Measurements from ENCODE around the gene ICA1.
A peak's percentile ranks its signal among the peaks of the same experiment; 100 is the strongest.

Gene ICA1

DNA sequence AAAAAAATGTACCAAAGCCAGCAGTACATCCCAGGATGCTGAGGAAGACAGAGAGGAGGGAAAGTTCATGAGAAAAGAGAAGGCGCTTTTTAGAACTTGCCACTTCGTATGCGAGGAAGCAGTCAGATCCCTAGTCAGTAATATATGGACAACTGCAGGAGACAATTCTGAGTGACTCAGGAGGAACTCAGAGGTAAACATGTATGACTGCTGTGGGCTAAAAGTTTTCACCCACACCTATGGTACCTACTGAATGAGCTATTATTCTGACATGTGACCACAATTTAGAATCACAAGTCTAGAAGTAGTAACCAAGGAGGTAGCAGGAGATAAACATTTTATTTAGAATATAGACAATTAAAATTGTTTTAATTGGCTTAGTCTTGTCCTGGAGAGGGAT is 126.5 kb downstream of the ICA1 start:
- no peak for DNase-seq (ENCODE audit: low read depth in 3 of 3, low spot score in 1 of 3)

DNA sequence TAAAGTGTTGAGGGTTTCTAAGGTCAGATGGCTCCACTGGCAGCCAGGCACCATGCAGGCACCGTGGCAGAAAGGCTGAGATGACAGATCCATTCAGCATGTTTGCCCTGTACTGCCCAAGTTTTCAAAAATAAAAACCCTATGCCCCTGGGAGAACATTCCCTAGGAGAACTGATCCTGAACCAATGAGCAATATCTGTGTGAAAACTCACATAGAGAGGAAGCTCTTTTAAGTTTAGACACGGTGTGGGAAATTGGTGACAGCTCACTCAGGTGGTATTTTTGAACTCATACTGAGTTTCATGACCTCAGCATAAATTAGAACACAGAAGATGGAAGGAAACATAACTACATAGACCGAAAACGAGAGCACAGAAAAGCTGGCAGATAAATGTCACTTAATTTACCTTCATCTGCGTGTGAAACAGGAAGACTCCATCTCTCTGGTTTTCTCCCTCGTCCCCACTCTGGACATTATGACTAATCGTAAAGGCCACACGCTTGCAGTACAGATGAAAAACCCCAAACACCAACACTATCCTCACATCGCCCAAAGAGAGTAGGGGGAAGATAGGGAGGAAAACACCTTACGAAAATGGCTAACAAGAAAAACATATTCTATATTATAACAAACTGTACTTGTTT is 127.8 kb downstream of the ICA1 start:
- no peak for DNase-seq (ENCODE audit: low read depth in 3 of 3, low spot score in 1 of 3)

DNA sequence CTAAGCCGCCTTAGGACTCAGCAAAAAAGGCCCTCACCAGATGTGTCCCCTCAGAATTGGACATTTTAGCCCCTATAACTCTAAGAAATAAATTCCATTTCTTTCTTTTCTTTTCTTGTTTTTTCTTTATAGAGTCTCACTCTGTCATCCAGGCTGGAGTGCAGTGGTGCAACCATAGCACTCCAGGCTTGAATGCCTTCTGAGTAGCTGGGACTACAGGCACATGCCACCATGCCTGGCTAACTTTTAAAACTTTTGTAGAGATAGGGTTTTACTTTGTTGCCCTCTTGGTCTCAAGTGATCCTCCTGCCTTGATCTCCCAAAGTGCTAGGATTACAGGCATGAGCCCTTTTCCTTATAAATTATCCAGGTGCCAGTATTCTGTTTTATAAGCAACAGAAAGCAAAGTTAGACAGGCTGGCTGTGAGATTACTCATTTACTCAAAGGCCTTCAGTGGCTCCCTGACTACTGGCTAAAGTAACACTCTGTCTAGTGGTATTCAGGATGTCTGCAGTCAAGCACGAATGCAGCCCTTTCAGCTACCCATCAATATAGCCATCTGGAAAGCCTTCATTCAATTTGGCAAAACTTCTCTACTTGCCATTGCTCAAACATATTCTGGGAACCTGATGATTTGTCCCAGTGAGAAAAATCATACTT is 128.6 kb downstream of the ICA1 start:
- no peak for DNase-seq (ENCODE audit: low read depth in 3 of 3, low spot score in 1 of 3)

DNA sequence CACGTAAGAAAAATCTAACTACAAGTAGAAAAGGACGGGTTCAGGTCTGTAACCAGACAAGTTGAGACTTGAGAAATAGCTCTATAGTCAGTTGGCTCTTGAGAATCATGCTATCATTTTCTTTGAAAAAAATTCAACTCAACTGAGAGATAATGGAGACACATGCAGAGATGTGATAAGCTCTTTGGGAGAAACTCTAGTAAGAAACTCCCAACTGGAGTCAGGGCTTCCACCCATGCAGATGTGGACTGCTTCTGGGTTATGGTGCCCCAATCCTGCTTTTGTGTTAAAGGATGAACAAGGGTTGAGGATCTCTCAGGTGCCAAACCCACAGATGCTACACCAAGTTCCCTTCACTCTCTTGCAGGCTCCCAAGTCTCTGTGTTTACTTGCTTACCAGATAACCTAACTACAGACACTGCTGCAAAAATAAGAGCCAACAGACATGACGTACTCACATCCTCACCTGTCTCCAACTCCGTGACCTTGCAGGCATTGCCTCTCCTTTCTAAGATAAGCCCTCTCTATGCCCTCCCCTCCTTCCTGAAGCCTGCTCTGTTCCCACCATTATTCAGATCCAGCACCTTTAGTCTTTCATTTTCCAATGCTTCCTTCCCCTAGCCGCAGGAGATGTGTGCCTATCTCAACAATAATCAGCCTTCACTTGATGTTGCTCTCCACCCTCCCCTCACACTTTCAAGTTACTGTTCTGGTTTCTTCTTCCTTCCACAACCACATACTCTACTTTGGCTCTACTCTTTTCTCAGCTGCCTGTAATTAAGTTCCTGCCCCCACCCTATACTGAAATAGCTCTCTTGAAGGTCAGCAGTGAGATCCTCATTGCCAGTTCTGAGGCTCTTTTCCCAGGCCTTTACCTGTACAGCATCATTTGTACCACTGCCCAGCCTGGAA is 130.0 kb downstream of the ICA1 start:
- DNase-seq (ENCODE audit: low read depth in 3 of 3, low spot score in 1 of 3) = peak in 1 of 3 donors; percentile 9

DNA sequence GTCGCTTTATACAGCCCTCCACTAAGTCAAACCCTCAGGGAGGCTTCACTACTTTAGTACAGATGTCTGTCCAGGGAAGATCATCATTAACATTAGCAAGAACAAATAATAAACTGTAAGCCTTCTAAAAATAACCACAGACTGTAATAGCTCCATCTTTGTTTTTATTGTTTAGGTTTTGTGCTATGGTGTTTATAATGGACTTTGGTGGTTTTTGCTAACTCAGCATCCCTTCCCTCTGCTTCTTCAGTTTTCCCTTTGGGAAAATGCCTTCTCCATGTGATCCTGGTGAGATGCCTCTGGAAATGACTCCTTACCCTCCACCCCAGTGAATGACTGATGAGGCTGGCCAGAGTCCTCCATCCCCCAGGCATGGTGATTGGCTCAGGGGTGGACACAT is 131.3 kb downstream of the ICA1 start:
- DNase-seq (ENCODE audit: low read depth in 3 of 3, low spot score in 1 of 3) = no peak

DNA sequence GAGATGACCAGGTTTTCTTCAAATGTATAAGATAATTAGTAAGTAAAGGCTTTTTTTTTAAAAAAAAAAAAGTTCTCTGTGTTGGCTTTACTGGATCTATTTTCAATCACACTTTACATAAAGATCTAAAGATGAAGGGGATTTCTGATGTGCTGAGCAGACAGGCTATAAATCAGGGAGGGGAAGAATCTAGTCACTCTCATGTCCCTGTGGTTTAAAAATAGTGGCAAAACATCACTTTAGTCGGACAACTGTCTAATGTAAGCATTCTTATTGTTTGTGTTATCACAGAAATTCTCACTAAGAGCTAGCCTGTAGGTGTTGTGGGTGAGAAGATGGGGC is 132.7 kb downstream of the ICA1 start:
- no peak for DNase-seq (ENCODE audit: low read depth in 3 of 3, low spot score in 1 of 3)

DNA sequence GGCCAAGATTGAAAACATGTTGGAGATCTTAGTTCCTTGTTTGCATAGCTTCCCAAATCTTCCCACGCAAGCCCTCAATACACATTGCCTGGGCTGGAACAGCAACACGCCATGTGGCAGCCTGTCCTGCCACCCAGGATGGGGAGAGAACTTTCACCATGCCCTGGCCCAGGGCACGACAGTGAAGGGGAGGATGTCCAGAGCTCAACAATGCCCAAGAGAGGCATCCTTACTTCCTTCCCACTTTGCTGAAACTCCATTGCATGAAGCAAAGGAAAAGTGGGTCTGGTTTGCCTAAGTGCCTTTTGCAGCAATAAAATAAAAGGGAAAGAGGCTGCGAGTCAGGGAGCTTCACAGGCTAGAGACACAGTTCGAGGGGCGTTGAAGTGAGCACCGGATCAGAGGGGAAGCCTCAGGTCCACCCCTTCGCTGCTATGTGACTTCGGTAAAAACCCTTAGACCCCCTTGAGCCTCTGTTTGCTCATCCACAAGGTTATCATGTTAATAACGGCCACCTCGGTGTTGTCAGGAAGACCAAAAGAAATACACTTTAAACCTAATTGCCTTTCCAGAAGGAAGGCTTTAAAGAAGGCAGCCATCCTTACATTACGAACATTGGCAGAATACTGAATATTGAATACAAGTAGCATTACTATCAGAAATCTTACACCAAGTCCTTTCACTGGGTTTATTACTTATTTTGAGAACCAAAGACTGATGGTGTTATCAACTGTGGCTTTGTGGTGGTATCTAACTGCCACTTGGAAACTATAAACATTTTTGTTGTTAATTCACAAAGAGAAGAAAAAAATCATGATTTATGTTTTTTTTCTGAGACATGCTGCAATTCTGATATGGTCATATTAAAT is 133.3 kb downstream of the ICA1 start:
- no peak for DNase-seq (ENCODE audit: low read depth in 3 of 3, low spot score in 1 of 3)

DNA sequence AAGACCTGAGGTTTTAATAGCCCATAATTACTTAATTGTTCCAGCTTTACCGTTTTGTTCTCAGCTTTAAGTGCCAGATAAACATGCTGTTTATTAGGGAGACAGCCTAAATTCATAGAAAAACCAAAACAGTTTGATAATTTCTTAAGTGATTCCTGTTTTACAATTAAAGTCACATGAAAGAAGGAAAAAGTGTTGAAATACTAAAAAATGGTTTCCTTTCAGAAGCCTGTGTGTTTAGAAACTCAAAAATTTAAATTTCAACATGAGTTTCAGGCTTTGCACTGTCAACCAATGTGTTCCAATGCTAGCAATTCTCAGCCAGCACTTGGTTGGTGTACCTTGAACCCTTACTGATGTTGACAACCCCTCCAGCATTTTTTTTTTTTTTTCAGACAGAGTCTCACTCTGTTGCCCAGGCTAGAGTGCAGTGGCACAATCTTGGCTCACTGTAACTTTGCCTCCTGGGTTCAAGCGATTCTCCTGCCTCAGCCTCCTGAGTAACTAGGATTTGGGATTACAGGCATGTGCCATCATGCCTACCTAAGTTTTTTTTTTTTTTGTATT is 135.3 kb downstream of the ICA1 start:
- no peak for DNase-seq (ENCODE audit: low read depth in 3 of 3, low spot score in 1 of 3)

DNA sequence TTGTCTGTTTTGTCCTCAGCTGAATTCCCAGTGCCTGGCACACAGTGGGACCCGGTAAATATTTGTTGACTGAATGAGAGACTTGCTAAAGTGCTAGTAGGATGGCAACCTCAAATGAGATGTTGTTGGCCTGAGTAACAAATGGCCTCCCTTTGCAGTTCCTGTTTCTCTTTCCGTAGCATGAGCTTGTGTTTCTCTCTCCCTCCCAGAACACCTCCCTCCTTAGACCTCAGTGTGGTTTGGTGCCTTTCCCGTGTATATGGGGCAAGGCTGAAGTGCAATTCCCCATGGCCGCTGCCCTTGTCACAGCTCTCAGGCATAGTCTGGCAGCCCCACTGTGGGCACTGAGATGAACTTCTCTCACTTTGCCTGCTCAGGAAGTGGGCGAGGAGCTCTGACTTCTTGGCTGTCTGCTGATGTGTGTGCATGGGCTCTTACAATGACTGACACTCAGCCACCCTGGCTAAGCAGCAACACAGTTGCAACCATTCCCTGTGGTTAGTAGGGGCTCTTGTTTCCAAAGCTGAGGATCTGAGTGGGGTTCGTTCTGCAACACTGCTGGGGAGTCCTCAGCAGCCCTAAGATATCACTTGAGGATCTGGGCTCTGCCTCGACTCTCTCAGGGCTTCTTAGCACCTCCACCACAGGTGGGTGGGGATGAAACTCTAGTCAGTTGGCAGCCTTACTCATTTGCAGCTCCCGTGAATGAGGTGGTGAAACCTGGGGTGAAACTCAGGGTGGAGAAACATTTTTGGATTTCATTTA is 136.1 kb downstream of the ICA1 start:
- DNase-seq (ENCODE audit: low read depth in 3 of 3, low spot score in 1 of 3) = peak; percentile 40 to 52 (median 50)

DNA sequence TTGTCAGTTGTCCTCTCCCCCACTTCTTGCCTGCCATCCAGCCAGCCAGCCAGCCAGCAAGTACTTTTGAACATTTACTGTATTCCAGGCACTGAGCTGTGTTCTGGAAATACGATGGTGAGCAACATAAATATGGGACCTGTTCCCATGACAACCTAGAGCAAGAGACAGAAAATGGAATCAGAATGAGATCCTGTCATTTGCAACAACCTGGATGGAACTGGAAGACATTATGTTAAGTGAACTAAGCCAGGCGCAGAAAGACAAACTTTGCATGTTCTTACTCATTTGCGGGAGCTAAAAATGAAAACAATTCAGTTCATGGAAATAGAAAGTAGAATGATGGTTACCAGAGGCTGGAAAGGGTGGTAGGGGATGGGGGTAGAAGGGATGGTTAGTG is 140.7 kb downstream of the ICA1 start:
- no peak for DNase-seq (ENCODE audit: low read depth in 3 of 3, low spot score in 1 of 3)

DNA sequence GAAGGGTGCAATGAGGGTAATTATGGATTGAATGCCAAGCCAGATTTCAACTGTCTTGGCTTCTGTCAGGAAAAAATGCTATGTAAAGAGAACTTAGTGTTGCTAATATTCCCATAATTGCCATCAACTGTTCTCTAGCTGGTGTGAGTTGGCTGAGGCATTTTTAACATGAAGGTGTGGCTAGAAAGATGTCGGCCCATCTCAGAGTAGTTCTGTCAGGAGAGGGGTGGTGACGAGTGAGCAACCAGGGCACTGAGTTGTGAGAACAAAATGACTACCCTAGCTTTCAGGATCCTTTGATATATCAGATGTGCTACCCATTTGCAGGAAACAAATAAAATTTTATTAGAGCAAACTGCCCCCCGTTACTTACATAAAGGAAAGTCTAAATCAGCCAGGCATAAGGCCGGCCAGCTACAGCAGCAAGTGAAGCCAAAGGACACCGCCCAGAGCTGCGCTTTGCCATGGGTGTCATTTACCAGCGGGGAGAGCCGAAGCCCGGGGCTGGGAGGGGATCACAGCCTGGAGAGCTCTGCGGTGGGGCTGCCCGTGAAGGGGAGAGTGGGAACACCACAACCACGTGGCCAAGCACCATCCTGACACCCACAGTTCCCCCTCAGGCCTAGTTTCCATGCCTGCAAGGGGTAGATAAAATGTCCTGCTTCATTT is 141.4 kb downstream of the ICA1 start:
- DNase-seq (ENCODE audit: low read depth in 3 of 3, low spot score in 1 of 3) = no peak

DNA sequence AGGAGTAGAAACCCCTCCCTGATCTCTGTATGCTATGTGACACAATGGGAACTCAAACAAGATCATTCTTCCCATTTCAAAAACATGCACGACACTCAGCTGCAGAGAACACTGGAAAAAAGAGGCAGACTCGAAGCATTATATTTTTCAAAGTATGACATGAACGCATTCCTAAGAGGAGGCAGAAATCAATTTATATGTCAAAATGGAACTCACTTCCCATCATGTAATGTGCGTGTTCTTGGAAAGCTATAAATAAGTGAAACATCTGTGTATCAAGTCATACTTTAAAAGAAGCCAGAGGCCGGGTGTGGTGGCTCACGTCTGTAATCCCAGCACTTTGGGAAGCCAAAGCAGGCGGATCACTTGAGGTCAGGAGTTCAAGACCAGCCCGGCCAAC is 142.7 kb downstream of the ICA1 start:
- DNase-seq (ENCODE audit: low read depth in 3 of 3, low spot score in 1 of 3) = no peak

DNA sequence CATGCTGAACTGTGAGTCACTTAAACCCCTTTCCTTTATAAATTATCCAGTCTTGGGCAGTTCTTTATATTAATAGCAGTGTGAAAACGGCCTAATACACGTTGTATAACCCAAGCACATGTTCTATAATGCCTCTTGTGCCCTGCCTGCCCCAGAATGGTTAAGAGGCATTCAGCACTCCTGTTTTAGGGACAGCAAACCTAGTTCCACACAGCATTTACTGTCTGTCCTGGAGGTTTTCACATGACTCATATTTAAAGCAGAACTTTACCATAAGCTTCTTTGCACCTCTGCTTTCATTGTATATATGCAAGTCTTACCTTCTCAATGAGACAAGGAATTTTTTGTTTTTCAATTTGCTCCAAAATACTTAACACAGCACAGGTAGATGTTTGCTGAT is 144.8 kb downstream of the ICA1 start:
- no peak for DNase-seq (ENCODE audit: low read depth in 3 of 3, low spot score in 1 of 3)

DNA sequence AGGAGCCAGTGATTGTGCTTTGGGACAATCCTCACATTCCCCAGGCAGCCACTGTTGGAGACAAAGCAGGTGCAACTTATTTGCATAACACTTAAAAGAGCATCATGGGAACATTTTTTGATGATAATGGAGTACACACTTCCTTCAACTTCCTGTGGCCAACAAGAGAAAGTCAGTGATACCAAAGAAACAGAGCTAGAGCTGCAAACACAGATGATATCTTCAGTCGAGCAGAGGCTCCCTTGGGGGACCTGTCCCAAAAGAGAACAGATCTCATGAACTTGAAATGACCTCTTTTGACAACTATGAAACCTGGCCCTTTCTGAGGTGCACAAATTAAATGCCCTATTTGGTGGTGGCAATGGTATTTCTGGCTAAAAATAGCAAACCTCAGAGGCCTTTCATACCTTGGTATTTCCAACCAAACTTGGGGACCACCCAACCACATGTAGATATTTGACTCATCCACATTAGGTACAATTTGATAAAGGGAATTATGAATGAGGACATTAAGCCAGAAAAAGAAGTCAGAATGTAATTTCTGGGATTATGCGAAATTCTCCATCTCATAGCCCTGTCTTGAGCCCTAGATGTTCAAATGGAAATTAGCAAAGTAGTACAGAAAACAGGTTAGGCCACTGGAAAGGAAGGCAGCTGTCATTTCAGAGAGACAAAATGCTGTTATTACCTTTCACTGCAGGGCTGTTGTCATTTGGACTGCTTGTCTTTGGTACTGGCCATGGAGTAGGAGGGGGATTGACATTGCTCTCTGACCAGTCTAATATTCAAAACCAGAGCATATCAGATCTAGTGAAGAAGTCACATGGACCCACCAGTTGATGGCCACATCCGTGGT is 146.2 kb downstream of the ICA1 start:
- no peak for DNase-seq (ENCODE audit: low read depth in 3 of 3, low spot score in 1 of 3)

DNA sequence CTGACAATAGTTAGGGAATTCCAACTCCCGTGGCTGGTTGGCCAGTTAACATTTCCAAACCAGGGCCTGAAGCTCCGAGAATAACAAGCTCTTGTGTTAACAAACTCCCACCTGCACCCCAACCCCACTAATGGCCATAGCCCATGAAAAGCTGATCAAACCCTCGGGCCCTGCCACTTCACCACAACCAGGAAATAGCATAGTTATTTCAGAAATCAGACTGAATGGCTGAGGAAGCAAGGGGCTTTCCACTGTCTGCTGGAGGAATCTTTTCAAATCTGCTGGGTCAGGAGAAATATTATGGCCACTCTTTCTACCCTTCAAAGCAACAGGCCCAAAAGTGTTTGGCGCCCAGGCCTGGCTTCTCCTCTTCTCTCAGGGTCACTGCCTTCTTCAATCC is 147.8 kb downstream of the ICA1 start:
- DNase-seq (ENCODE audit: low read depth in 3 of 3, low spot score in 1 of 3) = no peak

DNA sequence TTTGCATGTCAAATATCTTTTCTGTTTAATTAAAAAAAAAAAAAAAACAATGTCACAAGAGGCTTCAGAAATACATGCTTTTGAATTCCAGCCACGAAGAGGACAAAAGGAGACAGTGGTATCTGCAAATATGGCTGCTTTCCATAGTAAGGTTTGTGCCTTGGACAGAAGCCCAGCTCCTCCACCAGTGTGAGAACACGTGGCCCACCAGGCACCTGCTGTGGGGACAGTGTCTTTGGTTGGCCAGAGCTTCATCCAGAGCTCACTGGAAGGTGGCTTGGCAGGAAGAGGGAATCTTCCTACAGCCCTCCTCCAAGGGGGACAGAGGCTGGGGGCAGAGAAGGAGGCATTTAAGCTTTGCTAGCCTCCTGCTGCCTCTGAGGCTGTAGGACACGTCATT is 148.8 kb downstream of the ICA1 start:
- DNase-seq (ENCODE audit: low read depth in 3 of 3, low spot score in 1 of 3) = no peak

DNA sequence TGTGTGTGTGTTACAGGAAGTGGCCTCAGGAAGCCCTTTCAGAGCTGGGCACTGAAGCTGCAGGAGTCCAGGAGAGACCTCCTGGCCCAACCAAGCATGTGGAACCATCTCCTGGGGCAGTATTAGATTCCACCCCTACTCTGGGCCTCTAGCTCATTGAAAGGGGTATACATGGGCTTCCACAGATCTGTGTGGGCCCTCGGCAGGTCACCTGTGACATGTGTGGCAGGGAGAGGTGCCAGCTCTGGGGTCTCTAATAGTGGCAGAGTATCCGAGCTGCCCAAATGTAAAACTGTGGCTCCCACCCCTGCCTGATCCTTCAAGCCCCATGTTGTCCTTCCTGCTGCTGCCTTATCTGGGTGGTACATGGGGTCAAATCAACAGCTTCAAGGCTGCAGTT is 149.3 kb downstream of the ICA1 start:
- DNase-seq (ENCODE audit: low read depth in 3 of 3, low spot score in 1 of 3) = no peak

DNA sequence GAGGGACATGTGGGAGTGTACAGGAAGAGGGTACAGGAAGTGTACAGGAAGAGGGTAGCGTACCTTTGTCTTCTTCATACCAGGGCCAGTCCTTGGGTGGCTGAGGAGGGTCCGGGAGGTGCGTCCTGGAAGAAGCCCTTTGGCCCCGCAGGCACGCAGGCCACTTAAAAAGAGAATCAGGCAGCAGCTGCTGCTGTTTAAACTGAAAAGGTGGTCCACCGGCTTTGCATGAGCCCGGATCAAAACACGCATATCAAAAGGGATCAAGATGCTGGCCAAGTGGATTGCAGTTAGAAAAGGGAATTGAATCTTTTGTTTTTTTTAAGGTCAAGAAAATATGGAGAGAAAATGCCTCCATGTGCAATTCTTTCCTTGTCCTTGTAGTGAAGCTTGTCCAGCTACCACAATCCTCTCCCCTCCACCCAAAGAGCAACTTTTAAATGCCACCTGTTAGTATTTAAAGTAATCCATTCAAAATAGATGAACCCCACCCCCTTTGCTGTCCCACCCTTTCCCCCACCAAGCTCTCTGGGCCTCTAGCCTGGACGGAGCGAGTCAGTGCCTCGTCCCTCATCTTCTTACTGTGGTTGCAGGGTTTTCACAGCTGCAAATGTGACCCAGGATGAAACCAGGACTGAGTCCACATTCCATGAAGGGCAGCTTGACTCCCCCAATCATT is 150.5 kb downstream of the ICA1 start:
- DNase-seq (ENCODE audit: low read depth in 3 of 3, low spot score in 1 of 3) = no peak

All from stimulated activated CD4-positive, alpha-beta T cell treated with anti-CD3 and anti-CD28 coated beads, TNF-alpha, amount 100 ng/mL, for 1 hour (primary cell).